Activated CD4-positive, alpha-beta T cell treated with anti-CD3 and anti-CD28 coated beads, Interleukin-2, amount 10 ng/mL, durations not matched to agents 7 days and 5 days (primary cell): ENCODE results near the gene TRPM1. TPM values are rescaled to one million over a fixed set of nuclear protein-coding genes. Genes with fewer than 3 reads are reported as not detected.

ENCODE experiments used
- CTCF ChIA-PET: fragments of 350-600 bp; sonication (Branson Sonifier 250); formaldehyde crosslinking; loops from one replicate; lab custom pipeline; 2021; ENCODE audit warnings: antibody characterized with exemption; lab: Charles Lee
- POLR2A ChIA-PET: fragments of 350-600 bp; sonication (Branson Sonifier 250); formaldehyde crosslinking; loops from one replicate; lab custom pipeline; 2021; ENCODE audit warnings: antibody characterized with exemption; lab: Charles Lee
- DNase-seq: peaks from one replicate; pipeline ENCODE4 v3.0.0-alpha.2; 2020
- H3K27ac Mint-ChIP-seq: one replicate; pipeline ENCODE4 v1.8.0; 2021; ENCODE audit warnings: mild to moderate bottlenecking, moderate library complexity, mixed read lengths
- H3K27me3 Mint-ChIP-seq: one replicate; pipeline ENCODE4 v1.8.0; 2021; ENCODE audit warnings: mixed read lengths
- H3K36me3 Mint-ChIP-seq: one replicate; pipeline ENCODE4 v1.8.0; 2021; ENCODE audit warnings: low read depth, mixed read lengths
- H3K4me1 Mint-ChIP-seq: one replicate; pipeline ENCODE4 v1.8.0; 2021; ENCODE audit warnings: mixed read lengths
- H3K4me3 Mint-ChIP-seq: one replicate; pipeline ENCODE4 v1.8.0; 2021; ENCODE audit warnings: mild to moderate bottlenecking, moderate library complexity, mixed read lengths
- H3K9me3 Mint-ChIP-seq: one replicate; pipeline ENCODE4 v1.8.0; 2021; ENCODE audit warnings: mixed read lengths
- total RNA-seq, 2 experiments: library from RNA; stranded (reverse); gene quantifications; one replicate each; pipeline ENCODE4 v1.2.3, GENCODE V29; 2021

Gene TRPM1
- total RNA-seq: not detected

DNA sequence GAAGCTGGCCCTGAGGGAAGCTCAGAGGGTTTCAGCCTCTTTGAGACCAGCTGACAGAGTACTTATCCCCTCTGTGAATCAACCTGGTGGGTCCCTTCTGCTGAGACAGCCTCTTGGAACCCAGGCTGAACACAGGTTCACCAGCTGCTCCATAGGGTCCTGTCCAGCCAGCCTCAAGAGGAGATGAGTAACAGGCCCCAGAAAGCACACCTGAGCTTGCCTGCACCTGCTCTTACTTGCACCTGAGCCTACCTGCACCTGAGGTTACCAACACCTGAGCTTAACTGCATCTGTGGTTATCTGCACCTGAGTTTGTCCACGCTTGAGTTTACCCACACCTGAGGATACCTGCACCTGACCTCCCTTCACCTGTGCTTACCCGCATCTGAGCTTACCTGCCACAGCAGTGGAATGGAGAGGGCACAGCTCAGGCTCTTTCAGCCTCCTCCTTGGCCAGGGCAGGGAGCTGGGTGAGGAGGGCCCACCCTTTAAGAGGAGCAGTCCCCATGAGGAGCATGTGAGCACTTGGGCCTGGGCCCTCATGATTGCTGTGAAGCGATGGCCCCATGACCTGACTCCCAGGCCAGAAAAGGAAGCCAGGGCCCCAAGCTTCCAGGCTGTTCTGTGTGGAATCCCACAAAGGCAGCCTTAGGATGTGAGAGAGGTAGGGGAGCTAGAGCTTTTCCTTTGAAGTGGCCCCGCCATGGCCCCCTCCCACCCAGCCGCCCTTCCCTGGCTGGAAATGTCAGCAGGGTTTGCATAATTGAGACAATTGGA, at the start of gene TRPM1:
TRPM1 (minus strand) TSS at position 464 of the 777 bp plus-strand sequence. CDS start 20,370 bp downstream, outside the sequence.
- DNase-seq: no peak
- H3K9me3 Mint-ChIP-seq: no peaks in the 10 kb centered on the region
- CTCF ChIA-PET: interaction anchor here (1.0 to 1.2 kb wide), 2 partner anchors 10 to 162 kb away, joined by 3 to 4 read pairs; no protein-coding TSS in a partner anchor

DNA sequence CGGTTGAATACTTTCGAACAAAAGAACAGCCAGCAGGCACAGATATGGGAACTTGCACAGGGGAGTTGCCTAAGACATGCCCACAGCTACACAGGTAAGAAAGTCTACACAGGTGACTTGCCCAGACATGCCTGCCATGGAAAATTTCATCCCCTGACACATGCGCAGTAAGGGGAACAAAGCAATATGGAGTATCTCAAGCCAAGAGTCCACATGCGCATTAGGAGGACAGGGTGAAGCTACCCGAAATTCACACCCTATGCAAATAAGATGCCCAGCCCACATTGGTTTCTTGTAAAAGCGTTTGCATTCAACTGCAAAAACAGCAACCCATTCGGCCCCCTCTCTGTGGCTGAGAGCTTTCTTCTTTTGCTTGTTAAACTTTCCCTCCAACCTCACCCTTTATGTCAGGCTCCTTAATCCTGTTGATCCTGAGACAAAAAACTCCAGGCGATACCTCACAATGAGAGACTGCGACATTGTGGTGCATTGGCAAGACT, 49.3 kb upstream of the TRPM1 start:
- POLR2A ChIA-PET: no interaction called here
- Mint-ChIP-seq H3K4me1 (peaks cover 5% of the 10 kb centered on the region), H3K36me3 (no peaks in the 10 kb centered on the region), H3K27me3 (no peaks in the 10 kb centered on the region), H3K27ac (no peak overlapping the region), H3K9me3 (no peaks in the 10 kb centered on the region), H3K4me3 (no peak overlapping the region)
- CTCF ChIA-PET: interaction anchor here (0.6 kb wide), 2 partner anchors 22 to 1025 kb away, joined by 3 read pairs; no protein-coding TSS in a partner anchor
- DNase-seq: no peak

More for the DNA sequence above, at the start of gene TRPM1:
- Mint-ChIP-seq H3K27ac (no peak within 1 kb of the TSS), H3K4me1 (no peaks in the 10 kb centered on the region), H3K4me3 (no peak within 1 kb of the TSS), H3K27me3 (peaks cover 5% of the 10 kb centered on the region), H3K36me3 (no peaks in the 10 kb centered on the region)
- POLR2A ChIA-PET: no interaction called here

DNA sequence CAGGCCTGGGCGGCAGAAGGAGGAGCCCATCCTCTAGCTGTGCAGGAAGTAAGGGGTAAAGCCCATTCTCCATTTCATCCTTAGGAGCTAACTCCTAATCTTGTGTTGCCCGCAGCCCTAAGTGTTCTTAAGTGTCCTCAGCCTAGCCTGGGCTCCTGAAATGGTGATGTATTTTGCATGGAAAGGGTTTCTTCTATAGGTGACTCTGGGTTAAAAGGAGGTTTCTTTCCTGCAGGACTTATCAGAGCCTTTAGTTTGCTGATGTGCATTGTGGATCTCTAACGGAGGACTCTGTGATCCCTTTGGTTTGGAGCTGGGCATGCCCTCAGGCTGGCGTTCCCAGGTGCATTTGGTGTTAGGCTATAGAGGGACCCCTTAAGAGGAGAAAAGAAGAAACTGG, 48.5 kb upstream of the TRPM1 start:
- Mint-ChIP-seq H3K4me3 (no peak overlapping the region), H3K27ac (no peak overlapping the region), H3K9me3 (no peaks in the 10 kb centered on the region), H3K36me3 (no peaks in the 10 kb centered on the region), H3K27me3 (no peaks in the 10 kb centered on the region), H3K4me1 (peaks cover 5% of the 10 kb centered on the region)
- no peak for DNase-seq
- POLR2A ChIA-PET: no interaction called here
- CTCF ChIA-PET: interaction anchor here (0.6 to 0.7 kb wide), 2 partner anchors 19 to 21 kb away, joined by 3 to 4 read pairs; no protein-coding TSS in a partner anchor

DNA sequence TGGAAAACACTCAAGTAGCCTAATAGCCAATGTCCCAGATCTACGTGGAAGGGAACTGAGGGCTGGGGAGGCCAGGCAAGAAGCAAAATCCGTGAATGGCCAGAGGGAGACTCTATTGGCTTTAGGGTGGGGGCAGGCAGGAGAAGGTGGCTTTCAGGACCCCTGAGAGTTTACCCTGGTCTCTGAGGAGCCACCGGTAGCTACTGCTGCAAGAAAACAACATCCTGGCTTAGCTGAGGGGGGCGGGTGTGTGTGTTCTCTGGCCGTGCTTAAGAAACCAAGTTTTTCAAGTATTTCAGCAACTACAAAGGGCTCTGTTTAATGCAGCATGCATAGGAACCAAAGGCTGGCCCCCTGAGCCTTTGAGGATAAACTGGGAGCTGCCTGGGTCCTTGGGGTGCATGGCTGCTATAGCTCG, 47.6 kb upstream of the TRPM1 start:
- no peak for DNase-seq
- H3K27me3 Mint-ChIP-seq: no peaks in the 10 kb centered on the region
- POLR2A ChIA-PET: no interaction called here
- H3K4me3 Mint-ChIP-seq: no peak overlapping the region
- no peak overlapping the region for H3K27ac Mint-ChIP-seq
- H3K36me3 Mint-ChIP-seq: no peaks in the 10 kb centered on the region
- H3K4me1 Mint-ChIP-seq: peaks cover 5% of the 10 kb centered on the region
- CTCF ChIA-PET: no interaction called here
- H3K9me3 Mint-ChIP-seq: no peaks in the 10 kb centered on the region

DNA sequence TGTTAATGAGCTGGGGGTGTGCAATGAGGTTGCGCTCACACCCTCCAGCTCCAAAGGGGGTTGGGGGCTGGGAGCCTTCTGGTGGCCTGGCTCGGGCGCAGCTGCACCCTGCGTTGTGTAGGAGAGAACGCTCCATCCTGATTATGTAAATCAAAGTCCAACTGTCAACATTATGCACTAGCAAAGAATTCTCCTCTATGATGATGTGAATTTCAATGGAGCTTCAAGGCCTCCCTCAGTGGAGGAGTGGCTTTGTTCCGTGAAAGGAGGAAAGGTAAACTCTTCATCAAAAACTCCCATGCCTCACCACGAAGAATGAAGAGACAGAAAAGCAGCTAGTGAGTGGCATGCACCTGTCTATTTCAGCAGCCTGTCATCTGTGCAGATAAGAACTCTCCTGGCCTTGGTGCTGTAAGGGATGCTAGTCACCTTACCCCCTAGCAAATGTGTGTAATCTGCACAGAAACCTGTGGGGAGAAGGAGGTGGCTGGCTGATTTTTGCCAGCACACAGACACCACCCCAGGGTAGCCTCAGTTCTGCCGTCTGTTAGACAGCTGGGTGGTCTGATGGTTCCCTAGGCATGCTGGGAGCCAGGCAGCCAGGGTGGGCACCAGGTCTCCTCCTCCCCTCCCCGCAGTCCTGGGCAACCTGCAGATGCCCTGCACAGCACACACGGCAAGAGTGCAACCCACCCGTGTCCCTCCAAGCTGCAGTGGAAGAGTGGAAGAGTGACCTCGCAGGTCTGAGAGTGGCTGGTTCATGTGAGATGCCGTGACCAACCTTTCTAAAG, 47.0 kb upstream of the TRPM1 start:
- no peaks in the 10 kb centered on the region for H3K27me3 Mint-ChIP-seq
- H3K27ac Mint-ChIP-seq: no peak overlapping the region
- ChIA-PET CTCF (no interaction called here), POLR2A (no interaction called here)
- H3K36me3 Mint-ChIP-seq: no peaks in the 10 kb centered on the region
- H3K9me3 Mint-ChIP-seq: no peaks in the 10 kb centered on the region
- no peak overlapping the region for H3K4me3 Mint-ChIP-seq
- H3K4me1 Mint-ChIP-seq: peaks cover 5% of the 10 kb centered on the region
- DNase-seq: no peak

DNA sequence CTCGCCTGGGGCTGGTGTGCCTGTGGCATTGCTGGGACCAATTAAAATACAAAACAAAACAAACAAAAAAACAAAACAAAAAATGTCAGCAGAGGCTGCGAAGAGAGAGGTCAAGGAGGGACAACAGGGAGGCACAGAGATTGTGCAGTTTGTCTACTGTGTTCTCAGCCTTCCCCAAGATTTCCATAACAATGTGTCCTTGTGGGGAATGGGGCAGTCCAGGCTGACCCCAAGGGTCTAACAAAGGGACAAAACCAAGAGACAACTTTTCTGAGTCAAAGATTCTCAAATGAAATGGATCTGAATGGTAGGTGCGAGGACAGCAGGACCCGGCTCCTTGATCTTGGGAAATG, 46.4 kb upstream of the TRPM1 start:
- H3K9me3 Mint-ChIP-seq: no peaks in the 10 kb centered on the region
- no peak for DNase-seq
- peaks cover 5% of the 10 kb centered on the region for H3K4me1 Mint-ChIP-seq
- no peak overlapping the region for H3K4me3 Mint-ChIP-seq
- H3K27ac Mint-ChIP-seq: no peak overlapping the region
- CTCF ChIA-PET: no interaction called here
- no peaks in the 10 kb centered on the region for H3K36me3 Mint-ChIP-seq
- POLR2A ChIA-PET: no interaction called here
- H3K27me3 Mint-ChIP-seq: no peaks in the 10 kb centered on the region

DNA sequence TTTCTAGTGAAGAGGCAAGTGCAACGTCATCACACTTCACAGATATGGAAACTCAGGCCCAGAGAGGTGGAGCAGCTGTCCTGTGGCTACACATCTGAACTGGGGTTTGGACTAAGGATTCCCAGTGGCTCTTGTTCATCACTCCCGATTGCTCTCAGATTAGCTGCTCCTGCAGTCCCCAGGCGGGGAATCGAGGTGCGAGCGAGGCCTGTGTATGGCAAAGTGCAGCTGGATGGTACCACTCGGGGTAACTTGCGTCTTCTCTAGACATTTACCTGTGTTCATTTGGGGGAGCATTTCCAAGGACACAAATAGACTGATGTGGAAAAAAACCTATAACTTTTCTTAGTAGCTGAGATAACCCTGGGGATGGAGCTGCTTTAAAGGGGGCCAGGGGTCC, 45.9 kb upstream of the TRPM1 start:
- ChIA-PET POLR2A (no interaction called here), CTCF (no interaction called here)
- no peaks in the 10 kb centered on the region for H3K36me3 Mint-ChIP-seq

DNA sequence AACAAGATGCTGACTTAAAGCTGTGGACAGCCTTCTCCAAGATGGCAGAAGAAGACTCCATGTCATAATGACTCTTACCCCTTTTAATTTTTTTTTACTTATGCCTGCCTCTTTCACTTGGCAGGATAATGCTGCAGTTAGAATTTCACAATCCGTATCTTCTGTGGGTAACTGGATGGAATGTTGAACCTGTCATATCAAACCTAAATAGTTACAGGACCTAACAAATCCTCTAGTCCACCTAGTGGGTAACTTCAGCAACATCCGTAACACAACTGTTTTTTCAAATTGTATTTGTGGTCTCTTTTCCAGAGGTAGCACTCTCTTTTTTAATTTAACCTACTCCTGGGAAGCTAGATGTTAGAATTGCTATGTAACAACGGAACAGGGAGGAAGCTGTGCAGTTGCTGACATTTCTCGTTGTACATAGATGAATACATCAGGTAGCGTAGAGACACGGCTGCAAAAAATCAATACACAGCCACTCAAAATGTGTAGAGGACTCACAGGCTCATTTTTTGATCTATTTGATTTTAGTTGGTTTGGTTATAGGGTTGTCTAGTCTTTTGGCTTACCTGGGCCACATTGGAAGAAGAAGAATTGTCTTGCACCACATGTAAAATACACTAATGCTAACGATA, 43.9 kb upstream of the TRPM1 start:
- peaks cover 3% of the 10 kb centered on the region for H3K4me1 Mint-ChIP-seq
- H3K27me3 Mint-ChIP-seq: peaks cover 6% of the 10 kb centered on the region
- no peak overlapping the region for H3K27ac Mint-ChIP-seq
- DNase-seq: no peak
- H3K4me3 Mint-ChIP-seq: no peak overlapping the region
- H3K9me3 Mint-ChIP-seq: no peaks in the 10 kb centered on the region
- POLR2A ChIA-PET: no interaction called here
- CTCF ChIA-PET: no interaction called here
- no peaks in the 10 kb centered on the region for H3K36me3 Mint-ChIP-seq

More for the DNA sequence above, 45.9 kb upstream of the TRPM1 start:
- no peak overlapping the region for H3K27ac Mint-ChIP-seq
- H3K27me3 Mint-ChIP-seq: no peaks in the 10 kb centered on the region
- no peaks in the 10 kb centered on the region for H3K9me3 Mint-ChIP-seq
- peaks cover 5% of the 10 kb centered on the region for H3K4me1 Mint-ChIP-seq
- no peak overlapping the region for H3K4me3 Mint-ChIP-seq
- DNase-seq: no peak

DNA sequence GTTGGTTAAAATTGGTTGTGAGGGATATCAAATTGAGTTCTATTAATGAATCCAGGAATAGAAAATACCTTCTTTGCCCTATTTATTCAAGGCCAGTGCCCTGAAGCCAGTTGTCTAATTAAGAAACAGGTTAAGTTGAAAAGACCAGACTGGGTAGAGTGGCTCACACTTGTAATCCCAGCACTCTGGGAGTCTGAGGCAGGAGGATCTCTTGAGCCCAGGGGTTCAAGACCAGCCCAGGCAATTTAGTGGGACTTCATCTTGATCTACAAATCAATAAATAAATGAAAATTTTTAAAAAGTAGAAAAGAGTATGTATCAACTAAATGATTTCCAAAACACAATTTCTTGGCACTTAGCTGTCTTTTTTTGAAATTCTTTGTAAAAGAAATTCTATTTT, 40.3 kb upstream of the TRPM1 start:
- CTCF ChIA-PET: no interaction called here
- H3K4me3 Mint-ChIP-seq: no peak overlapping the region
- POLR2A ChIA-PET: no interaction called here
- no peak for DNase-seq
- H3K27me3 Mint-ChIP-seq: peaks cover 6% of the 10 kb centered on the region
- H3K9me3 Mint-ChIP-seq: no peaks in the 10 kb centered on the region
- H3K27ac Mint-ChIP-seq: no peak overlapping the region
- no peaks in the 10 kb centered on the region for H3K4me1 Mint-ChIP-seq
- no peaks in the 10 kb centered on the region for H3K36me3 Mint-ChIP-seq

DNA sequence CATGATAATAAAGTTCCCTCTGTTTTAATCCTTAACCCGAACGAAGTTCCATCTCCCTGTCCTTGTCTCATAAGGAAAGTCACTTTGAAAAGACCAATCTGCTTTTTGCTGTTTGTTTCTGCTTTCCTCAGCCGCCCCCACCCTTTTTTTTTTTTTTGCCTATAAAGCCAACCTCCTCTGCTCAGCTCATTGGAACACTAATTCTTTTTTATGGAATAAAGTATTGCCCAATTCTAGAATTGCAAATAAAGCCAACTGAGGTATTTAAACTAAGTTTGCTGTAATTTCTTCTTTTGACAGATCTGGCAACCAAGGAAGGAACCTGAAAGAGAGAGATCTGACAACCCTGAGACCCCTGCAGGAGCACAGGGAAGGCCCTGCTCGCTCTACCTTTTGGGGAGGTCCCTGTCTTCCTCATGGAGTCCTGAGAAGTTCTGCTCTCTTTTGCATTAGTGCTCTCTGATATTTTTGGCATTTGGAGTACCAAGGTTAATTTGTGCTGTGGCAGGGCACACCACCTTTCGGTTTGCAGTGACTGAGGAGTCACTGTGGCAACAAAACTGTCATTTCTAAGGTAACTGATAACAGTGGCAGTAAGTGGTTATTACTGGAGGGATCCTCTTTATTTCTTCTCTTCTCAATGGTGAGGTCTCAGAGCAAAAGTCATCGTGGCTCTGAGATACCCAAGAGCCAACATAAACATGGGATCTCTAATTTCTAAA, 35.2 kb upstream of the TRPM1 start:
- ChIA-PET CTCF (no interaction called here), POLR2A (no interaction called here)
- H3K27ac Mint-ChIP-seq: no peak overlapping the region
- H3K4me3 Mint-ChIP-seq: no peak overlapping the region
- no peaks in the 10 kb centered on the region for H3K9me3 Mint-ChIP-seq
- H3K36me3 Mint-ChIP-seq: no peaks in the 10 kb centered on the region
- H3K4me1 Mint-ChIP-seq: peaks cover 1% of the 10 kb centered on the region
- no peak for DNase-seq
- H3K27me3 Mint-ChIP-seq: peaks cover 8% of the 10 kb centered on the region

DNA sequence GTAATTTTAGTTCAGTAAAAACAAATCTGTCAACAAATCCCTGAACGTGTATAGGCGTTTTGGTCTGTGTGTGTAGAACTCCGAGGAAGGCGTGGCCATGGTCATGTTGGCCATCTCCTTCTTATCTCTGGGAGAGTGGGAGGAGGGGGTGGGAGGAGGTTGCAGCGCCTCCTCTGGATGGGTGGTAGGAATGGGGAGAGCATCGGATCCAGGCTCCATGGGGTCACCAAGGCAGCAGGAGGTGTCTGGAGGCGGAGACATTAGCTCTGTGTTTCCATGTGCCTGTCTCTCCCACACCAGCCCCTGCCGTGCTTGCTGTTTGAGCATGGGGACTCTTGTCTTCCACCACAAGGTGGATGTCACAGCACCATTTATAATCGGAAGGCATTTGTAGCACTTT, 34.5 kb upstream of the TRPM1 start:
- H3K27ac Mint-ChIP-seq: no peak overlapping the region

DNA sequence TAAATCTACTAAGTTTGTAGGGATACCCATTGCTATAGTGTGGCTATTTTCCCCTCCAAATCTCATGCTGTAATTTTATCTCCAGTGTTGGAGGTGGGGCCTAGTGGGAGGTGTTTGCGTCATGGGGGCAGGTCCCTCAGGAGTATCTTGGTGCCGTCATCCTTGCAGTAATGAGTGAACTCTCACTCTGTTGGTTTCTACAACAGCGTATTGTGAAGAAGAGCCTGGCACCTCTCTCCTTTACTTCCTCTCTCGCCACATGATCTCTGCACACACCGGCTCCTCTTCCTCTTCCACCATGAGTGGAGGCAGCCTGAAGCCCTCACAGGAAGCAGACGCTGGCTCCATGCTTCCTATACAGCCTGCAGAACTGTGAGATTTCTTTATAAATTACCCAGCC, 34.0 kb upstream of the TRPM1 start:
- no peak overlapping the region for H3K4me3 Mint-ChIP-seq
- CTCF ChIA-PET: no interaction called here

More for the DNA sequence above, 34.5 kb upstream of the TRPM1 start:
- Mint-ChIP-seq H3K4me1 (peaks cover 1% of the 10 kb centered on the region), H3K9me3 (no peaks in the 10 kb centered on the region), H3K36me3 (no peaks in the 10 kb centered on the region), H3K4me3 (no peak overlapping the region), H3K27me3 (peaks cover 3% of the 10 kb centered on the region)
- ChIA-PET CTCF (no interaction called here), POLR2A (no interaction called here)
- DNase-seq: no peak

More for the DNA sequence above, 34.0 kb upstream of the TRPM1 start:
- Mint-ChIP-seq H3K9me3 (no peaks in the 10 kb centered on the region), H3K27me3 (peaks cover 3% of the 10 kb centered on the region), H3K4me1 (peaks cover 1% of the 10 kb centered on the region), H3K36me3 (no peaks in the 10 kb centered on the region), H3K27ac (no peak overlapping the region)
- DNase-seq: no peak
- POLR2A ChIA-PET: no interaction called here
